Activated CD4-positive, alpha-beta T cell treated with anti-CD3 and anti-CD28 coated beads, Interleukin-2, amount 50 U/mL, for 4 hours (primary cell): ENCODE measurements around the gene FMN1.

ENCODE experiments used
- DNase-seq, 2 experiments: peaks; one replicate each; pipeline ENCODE4 v3.0.0-alpha.2; 2020

FMN1 gene

DNA sequence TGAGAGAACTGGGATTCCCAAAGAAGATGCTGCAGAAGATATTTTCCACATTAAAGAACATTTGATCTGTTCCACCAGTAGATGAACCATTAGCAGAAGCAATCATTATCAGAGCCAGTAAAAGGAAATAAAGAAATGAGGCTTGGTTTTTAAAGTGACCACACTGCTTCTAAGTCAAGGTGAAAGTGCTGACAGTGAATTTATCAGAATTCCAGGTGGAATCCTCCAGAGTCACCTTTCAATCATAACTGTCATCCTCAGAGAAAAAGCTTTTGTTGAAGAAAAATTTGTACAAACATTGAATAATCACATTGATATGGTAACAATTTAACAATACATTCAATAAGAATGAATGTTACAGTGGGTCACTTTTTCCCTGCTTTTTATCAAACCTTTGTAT lies 376.9 kb downstream of the FMN1 start:
- DNase-seq, result no peak

DNA sequence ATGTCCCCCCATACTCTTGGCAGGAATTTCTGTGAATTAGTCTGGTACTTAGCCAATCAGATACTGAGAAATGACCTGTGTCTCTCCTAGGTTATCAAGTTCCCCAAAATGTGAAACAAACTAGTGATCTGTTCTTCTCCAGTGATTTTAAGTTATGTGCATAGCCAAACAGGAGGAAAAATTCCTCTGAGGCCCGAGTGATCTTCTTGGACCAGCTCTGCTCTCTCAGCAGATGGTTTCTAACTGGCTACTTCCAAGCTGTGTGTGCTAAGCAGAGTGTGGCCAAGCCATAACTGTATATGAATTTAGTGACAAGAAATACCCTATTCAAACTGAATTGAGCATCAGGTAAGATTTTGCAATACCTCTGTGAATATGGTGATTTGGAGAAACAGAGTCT lies 387.2 kb downstream of the FMN1 start:
- no peak for DNase-seq

DNA sequence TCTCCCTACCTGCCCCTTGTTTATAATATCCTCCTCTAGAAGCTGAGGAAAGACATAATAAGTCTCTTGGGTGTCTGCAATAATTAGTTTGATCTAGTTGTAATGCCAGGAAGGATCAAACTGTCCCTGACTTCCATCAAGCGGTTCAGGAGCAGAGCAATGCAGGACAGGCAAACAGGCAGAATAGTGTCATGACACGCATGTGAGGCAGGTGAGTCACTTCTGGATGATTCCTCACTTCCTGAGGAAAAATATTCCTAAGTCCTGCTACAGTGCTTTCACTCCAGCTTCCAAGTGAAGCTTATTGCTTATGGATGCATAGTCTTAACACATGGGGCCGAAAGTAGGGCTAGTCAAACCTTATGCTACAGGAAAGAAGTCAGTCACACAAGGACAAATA lies 390.9 kb downstream of the FMN1 start:
- DNase-seq, result no peak

- no peak for DNase-seq
Measured at GRCh38 chr15:32802286-32802936, 392.1 kb downstream of the FMN1 start.

DNA sequence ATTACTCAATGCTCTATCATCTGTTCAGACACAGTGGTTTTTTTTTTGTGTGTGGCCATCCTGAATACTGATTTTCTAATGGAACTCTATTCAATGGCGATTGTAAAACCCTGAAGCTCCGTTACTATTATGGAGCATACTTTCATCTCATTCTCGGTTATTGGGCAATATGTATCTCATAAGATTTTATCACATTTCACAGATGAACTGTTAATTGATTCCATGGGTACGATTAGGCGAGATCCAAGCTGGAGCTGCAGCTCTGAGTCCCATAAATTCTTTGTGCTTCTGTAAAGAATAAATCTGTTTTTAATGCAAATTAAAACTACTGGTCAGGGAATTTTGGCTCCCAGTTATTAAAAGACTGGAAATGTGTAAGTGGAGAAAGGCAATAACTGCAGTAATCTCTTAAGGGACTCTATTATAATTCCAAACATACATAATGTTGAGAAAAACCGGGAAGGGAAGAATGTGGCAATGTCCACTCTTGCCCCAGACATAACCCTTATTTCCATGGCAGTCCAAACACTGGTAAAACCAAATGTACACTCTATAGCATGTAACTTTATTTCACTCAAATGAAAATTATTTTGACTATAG lies 394.5 kb downstream of the FMN1 start:
- no peak for DNase-seq

GRCh38 chr15:32796856-32797255 lies 397.7 kb downstream of the FMN1 start:
- DNase-seq, result no peak

DNA sequence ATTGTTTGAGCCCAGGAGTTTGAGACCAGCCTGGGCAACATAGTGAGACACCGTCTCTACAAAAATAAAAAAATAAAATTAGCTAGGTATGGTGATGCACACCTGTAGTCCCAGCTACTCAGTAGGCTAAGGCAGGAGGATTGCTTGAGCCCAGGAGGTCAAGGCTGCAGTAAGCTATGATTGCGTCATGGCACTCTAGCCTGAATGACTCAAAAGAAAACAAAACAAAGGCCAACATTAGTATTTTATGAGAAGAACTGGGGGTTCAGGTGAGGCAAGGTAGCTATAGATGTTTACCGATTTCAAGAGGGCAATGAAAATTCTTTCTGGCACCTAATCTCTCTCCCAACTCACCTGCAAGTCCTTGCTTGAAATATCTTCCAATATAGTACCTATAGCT lies 399.5 kb downstream of the FMN1 start:
- DNase-seq, result no peak

DNA sequence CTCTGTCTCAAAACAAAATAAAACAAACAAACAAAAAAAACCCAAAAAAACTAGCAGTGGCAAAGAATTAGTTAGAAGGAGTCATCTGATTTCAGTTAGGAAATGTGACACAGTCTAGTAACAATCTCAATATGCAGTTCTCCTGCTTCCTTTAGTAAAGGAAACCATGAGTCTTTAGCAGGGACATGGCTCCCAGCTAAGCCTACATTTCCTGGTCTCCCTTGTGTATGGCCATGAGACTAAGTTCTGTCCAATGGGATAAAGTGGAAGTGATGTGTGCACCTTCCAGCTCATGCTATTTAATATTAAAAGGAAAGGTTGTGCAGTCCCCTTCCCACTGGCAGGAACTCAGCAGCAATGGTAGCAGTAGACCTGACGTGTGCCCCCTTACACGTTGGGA lies 402.1 kb downstream of the FMN1 start:
- no peak for DNase-seq

DNA sequence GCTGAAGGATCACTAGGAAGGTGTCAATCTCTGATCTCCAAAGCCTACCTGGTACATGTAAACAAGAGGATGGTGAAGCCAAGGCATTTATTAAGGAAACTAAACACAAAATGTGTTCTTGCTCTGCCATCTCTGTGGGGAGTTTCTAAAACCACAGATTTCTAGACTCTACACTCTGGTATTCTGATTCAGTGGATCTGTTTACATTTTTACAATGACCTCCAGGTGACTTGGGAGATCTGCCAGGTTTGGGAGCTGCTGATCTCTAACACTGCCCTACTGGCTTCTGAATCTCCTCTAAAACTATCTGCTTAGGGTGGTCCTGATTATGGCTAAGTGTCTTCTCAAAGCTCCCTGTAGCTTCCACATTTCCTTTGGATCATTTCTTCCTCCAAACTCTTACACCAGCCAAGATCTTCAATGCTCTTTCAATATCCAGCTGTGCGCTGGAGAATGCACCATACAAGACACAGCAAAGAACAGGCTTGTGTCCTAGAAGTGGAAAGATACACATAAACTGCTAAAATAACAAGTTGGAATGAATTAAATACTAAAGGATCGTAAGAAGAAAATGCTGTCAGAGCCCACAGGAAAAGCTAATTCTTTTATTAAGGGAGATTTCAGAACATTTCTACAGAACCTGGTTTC lies 404.0 kb downstream of the FMN1 start:
- DNase-seq, result no peak

DNA sequence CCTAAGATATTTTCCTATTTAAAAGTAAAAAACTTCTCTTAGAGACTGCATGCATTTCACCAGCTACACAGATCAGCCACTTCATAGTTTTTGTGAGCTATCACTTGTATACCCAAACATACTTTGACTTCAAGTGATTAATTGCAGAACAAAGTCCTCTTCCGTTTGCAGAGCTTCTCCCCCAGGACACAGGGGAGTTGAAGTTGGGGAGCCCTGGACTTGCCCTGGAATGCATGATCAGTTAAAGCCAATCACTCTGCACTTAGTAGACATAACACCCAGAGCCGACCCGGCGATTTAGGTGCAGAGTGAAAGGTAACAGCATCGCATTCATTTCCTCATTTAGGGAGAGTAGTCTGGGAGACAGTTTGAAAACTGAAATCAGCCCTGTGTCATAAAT lies 406.6 kb downstream of the FMN1 start:
- DNase-seq, result no peak

GRCh38 chr15:32786906-32787305 lies 407.6 kb downstream of the FMN1 start:
- DNase-seq, result no peak

- no peak for DNase-seq
Measured at GRCh38 chr15:32784581-32784980, 409.9 kb downstream of the FMN1 start.

DNA sequence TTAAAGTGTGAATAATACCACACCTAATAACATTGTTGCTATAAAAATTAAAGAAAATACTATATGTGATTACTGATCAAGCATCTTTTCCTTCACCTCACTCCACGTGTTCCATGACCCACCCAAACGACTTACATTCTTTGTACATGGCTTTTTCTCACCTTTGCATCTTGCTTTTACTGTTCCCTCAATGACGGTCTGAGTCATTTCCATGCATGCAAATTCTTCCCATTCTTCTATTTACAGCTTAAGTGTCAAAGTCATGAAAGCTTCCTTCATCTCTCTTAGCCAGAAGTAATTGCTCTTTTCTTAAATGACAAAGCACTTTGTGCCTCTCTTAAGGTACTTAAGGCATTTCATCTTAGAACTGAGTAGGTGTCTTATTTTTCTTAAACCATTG lies 412.7 kb downstream of the FMN1 start:
- DNase-seq, result no peak

GRCh38 chr15:32778391-32779176 lies 415.9 kb downstream of the FMN1 start:
- no peak for DNase-seq

DNA sequence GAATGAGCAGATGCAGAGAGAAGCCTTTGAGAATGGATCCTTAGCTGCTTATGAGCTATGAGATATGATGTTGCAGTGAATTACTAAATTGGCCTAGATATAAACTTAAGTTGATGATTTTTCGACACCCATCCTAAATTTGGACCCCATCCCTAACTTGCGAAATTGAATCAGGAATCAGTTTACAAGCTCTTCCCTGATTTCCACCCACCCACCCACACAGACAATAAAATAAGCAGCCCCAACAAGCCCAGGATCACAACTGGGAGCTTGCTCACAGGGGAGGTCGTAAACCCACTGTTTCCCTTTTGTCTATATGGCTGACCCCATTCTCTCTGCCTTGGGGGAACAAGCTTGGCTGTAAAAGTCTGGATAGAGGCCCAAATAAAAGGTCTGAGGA lies 419.4 kb downstream of the FMN1 start:
- DNase-seq, result no peak

GRCh38 chr15:32774022-32774421 lies 420.5 kb downstream of the FMN1 start:
- DNase-seq, result no peak

GRCh38 chr15:32767236-32767635 lies 427.3 kb downstream of the FMN1 start:
- DNase-seq, result no peak

DNA sequence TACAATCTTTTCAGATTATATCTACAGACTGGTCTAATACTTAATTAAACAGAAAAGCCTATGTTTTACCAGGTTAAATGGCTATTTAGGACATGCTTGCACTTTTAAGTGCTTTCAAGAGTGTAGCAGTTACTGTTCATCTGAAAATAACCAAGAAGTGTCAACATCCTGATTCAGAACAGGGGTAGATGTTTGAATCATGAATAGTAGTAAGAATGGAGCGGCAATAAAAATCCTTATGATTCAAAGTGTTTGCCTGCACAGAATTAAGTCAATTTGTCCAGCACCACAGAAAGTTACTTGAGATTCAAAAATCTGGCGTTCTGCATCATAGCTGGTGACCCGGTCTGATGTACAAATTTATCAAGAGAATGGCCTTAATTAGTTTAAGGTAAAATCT lies 428.4 kb downstream of the FMN1 start:
- DNase-seq, result no peak

DNA sequence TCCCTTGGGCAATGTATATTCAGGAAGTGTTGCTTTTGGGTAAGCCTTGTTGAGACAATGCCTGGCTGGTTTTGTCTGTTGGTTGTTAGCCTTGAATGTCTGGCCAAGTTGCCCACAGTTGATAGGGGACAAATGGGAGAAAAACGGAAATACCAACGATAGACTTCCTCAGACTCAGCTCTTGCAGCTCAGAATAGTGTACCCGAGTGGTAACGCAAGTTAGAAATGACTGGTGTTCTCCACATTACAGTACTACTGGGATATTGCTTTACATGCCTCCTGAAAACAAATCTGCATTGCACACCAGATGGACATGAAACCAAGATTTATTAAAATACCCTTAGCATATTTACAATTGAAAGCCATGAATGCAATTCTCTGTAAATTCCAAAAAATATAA lies 429.3 kb downstream of the FMN1 start:
- DNase-seq, result no peak

GRCh38 chr15:32763295-32763694 lies 431.2 kb downstream of the FMN1 start:
- DNase-seq, result no peak

DNA sequence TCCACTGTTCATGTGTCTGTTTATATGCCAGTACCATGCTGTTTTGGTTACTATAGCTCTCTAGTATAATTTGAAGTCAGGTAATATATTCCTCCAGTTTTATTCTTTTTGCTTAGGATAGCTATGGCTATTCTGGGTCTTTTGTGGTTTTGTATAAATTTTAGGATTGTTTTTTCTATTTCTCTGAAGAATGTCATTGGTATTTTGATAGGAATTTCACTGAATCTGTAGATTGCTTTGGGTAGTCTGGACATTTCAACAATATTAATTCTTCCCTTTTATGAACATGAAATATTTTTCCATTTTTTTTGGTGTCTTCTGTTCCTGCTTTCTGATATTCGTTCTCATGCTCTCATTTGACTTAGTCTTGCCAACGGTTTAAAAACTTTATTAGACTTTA lies 437.1 kb downstream of the FMN1 start:
- DNase-seq, result no peak

GRCh38 chr15:32750979-32751378 lies 443.5 kb downstream of the FMN1 start:
- DNase-seq, result no peak

DNA sequence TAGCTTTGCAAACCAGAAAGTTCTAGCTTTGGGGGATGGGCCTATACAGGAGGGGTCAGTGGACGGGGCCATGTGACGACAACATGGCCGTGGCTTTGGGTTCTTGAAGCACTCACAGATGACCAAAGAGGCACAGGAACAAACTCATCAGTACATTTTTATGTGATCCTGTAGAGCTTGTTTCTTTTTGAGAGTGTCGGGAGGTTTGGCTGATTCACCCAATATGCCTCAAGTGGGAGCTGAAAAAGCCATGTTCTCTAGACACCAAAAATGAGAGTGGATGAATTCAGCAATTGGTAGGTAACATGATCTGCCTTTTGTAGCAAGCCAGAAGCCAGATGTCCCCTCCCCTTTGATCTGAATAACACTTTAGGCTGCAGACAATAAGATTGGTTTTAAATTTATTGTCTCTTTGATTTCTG lies 446.6 kb downstream of the FMN1 start:
- no peak for DNase-seq
